22Rv1 (cell line): ENCODE measurements around the gene C1GALT1.

ENCODE experiments used
- ZFX ChIP-seq: fragments of 450-650 bp; IDR thresholded peaks from 2 replicates; pipeline ENCODE4 v1.6.1; 2017; ENCODE audit warnings: antibody characterized with exemption, borderline replicate concordance
- TF ChIP-seq, protein P1 (sequence below): fragments of 450-650 bp; IDR thresholded peaks from 2 replicates; pipeline ENCODE4 v1.5.1; 2017; ENCODE audit warnings: mild to moderate bottlenecking

DNA sequence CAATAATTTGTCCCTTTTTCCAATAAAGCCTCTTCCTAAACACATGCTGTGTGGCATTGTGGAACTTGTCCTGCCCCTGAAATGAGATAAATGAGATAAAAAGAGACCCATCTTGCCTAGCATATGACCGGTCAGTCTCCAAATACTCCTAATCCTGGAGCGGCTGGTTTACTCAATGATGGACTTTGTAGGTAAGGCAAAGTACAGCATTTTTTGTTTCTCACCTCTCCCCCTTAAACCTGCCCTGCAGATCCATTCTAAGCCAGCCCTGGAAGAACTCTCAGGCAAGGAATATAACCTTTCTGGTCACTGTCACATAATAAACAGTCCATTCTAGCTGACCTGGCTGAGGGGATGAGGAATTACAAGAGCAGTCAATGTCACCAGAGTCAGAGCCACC, 110.7 kb downstream of the C1GALT1 start:
- TF ChIP-seq, protein P1, sequence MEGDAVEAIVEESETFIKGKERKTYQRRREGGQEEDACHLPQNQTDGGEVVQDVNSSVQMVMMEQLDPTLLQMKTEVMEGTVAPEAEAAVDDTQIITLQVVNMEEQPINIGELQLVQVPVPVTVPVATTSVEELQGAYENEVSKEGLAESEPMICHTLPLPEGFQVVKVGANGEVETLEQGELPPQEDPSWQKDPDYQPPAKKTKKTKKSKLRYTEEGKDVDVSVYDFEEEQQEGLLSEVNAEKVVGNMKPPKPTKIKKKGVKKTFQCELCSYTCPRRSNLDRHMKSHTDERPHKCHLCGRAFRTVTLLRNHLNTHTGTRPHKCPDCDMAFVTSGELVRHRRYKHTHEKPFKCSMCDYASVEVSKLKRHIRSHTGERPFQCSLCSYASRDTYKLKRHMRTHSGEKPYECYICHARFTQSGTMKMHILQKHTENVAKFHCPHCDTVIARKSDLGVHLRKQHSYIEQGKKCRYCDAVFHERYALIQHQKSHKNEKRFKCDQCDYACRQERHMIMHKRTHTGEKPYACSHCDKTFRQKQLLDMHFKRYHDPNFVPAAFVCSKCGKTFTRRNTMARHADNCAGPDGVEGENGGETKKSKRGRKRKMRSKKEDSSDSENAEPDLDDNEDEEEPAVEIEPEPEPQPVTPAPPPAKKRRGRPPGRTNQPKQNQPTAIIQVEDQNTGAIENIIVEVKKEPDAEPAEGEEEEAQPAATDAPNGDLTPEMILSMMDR, result no peak
- TF ChIP-seq ZFX, result no peak
